Measurements from ENCODE around the gene AKAP11.

The AKAP11 gene

GRCh38 chr13:42274386-42275097 lies 2.6 kb downstream of the AKAP11 start:
- no peak for DNase-seq

GRCh38 chr13:42275098-42275471 lies 3.1 kb downstream of the AKAP11 start:
- no peak for DNase-seq

GRCh38 chr13:42275506-42275905 lies 3.6 kb downstream of the AKAP11 start:
- no peak for DNase-seq

GRCh38 chr13:42276683-42277082 lies 4.7 kb downstream of the AKAP11 start:
- DNase-seq, result no peak

GRCh38 chr13:42277618-42278276 lies 5.8 kb downstream of the AKAP11 start:
- DNase-seq, result no peak

- DNase-seq, result no peak
These were observed 7.1 kb downstream of the AKAP11 start for GRCh38 chr13:42279080-42279479.

GRCh38 chr13:42279986-42280385 lies 8.0 kb downstream of the AKAP11 start:
- DNase-seq, result no peak

- DNase-seq, result no peak
These were observed 8.6 kb downstream of the AKAP11 start for GRCh38 chr13:42280537-42280936.

GRCh38 chr13:42283574-42283973 lies 11.6 kb downstream of the AKAP11 start:
- DNase-seq, result no peak

- DNase-seq, result no peak
These were observed 12.1 kb downstream of the AKAP11 start for GRCh38 chr13:42284068-42284467.

- no peak for DNase-seq
These were observed 26.4 kb downstream of the AKAP11 start for GRCh38 chr13:42298392-42298791.

GRCh38 chr13:42305503-42305902 lies 33.6 kb downstream of the AKAP11 start:
- no peak for DNase-seq

GRCh38 chr13:42307461-42307860 lies 35.5 kb downstream of the AKAP11 start:
- DNase-seq, result no peak

- DNase-seq, result no peak
These were observed 41.0 kb downstream of the AKAP11 start for GRCh38 chr13:42312817-42313431.

GRCh38 chr13:42318570-42318969 lies 46.6 kb downstream of the AKAP11 start:
- no peak for DNase-seq

GRCh38 chr13:42320375-42320787 lies 48.4 kb downstream of the AKAP11 start:
- no peak for DNase-seq

- no peak for DNase-seq
These were observed 50.9 kb downstream of the AKAP11 start for GRCh38 chr13:42322806-42323205.

GRCh38 chr13:42324704-42325103 lies 52.8 kb downstream of the AKAP11 start:
- DNase-seq, result no peak

- no peak for DNase-seq
These were observed 55.8 kb downstream of the AKAP11 start for GRCh38 chr13:42327725-42328124.

- no peak for DNase-seq
These were observed 56.7 kb downstream of the AKAP11 start for GRCh38 chr13:42328672-42329071.

GRCh38 chr13:42329239-42329638 lies 57.3 kb downstream of the AKAP11 start:
- DNase-seq, result no peak

GRCh38 chr13:42331009-42331408 lies 59.1 kb downstream of the AKAP11 start:
- no peak for DNase-seq

- DNase-seq, result no peak
These were observed 61.8 kb downstream of the AKAP11 start for GRCh38 chr13:42333613-42334328.

- no peak for DNase-seq
These were observed 62.4 kb downstream of the AKAP11 start for GRCh38 chr13:42334329-42334706.

Data from stimulated activated CD4-positive, alpha-beta T cell treated with anti-CD3 and anti-CD28 coated beads, Interleukin-2, amount 100 ng/mL, for 48 hours (primary cell).